Adipocyte (in vitro differentiated cells): ENCODE measurements around the gene CLC.
"Not testable (repeated sequence)": the region's sequence is repeated elsewhere in the genome, so short reads cannot be mapped to it uniquely, and the experiment has no call there.

Source experiments
- DNase-seq: peaks from one replicate; pipeline ENCODE4 v3.0.0-alpha.2; 2015; ENCODE audit warnings: low read depth
- H3K27me3 ChIP-seq: replicated peaks from 2 replicates; pipeline ENCODE4 v1.7.0; 2013; ENCODE audit warnings: mild to moderate bottlenecking, low read length, moderate library complexity; ENCODE audit not compliant: control insufficient read depth, insufficient read depth
- H3K36me3 ChIP-seq: 2 replicates; pipeline ENCODE4 v1.7.0; 2013; ENCODE audit warnings: low read length, mild to moderate bottlenecking, moderate library complexity; ENCODE audit not compliant: control insufficient read depth, insufficient read depth, severe bottlenecking
- H3K4me1 ChIP-seq: 2 replicates; pipeline ENCODE4 v1.7.0; 2013; ENCODE audit warnings: mild to moderate bottlenecking, low read length, moderate library complexity; ENCODE audit not compliant: control insufficient read depth, insufficient read depth
- H3K4me3 ChIP-seq: 2 replicates; pipeline ENCODE4 v1.7.0; 2013; ENCODE audit warnings: mild to moderate bottlenecking, low read length, moderate library complexity
- H3K9ac ChIP-seq: 2 replicates; pipeline ENCODE4 v1.7.0; 2013; ENCODE audit warnings: mild to moderate bottlenecking, low read length, moderate library complexity
- H3K9me3 ChIP-seq: 2 replicates; pipeline ENCODE4 v1.7.0; 2013; ENCODE audit warnings: mild to moderate bottlenecking, low read length, moderate library complexity; ENCODE audit not compliant: control insufficient read depth

The CLC gene

DNA sequence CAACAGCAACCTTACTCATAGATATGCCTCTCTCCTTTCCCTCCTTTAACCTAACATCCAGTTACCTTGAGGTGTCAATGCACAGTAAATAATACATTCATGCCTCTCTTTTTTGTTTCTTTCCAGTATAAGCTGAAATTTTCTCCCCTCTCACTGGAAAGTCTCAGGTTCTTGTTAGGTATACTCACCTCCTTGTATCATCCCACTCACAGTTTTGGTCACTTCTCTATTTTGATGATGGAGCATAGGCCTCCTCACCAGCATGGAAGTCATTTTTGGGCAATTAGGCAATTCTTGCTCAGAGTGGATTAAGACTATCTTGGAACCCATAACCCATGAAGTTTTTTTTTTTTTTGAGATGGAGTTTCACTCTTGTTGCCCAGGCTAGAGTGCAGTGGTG is 39.3 kb downstream of the CLC start:
- Histone ChIP-seq H3K27me3 (peaks cover 21% of the 10 kb centered on the region), H3K9ac (no peak overlapping the region), H3K36me3 (no peaks in the 10 kb centered on the region), H3K4me3 (no peak overlapping the region), H3K4me1 (no peaks in the 10 kb centered on the region), H3K9me3 (no peaks in the 10 kb centered on the region)
- DNase-seq = no peak

DNA sequence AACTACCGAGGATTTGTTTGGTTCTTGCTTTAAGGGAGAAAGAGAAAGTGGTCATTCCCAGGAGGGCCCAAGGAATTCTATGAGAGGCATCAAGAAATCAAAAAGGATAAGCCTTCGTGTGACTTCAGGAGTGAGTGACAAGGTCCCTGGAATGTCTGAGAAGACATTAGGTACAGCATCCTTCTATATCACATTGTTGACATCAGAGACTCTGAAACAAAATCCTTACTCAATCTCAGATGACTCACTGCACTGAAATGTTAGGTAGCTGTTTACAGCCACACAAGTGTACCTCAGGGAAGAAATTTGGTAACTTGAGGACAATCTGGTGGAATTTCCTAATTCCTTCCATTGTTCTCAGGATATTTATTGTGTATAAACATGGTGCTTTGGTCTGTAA is 41.4 kb downstream of the CLC start:
- H3K9me3 ChIP-seq = no peaks in the 10 kb centered on the region
- H3K36me3 ChIP-seq = no peaks in the 10 kb centered on the region
- no peak for DNase-seq
- peaks cover 11% of the 10 kb centered on the region for H3K27me3 ChIP-seq
- H3K9ac ChIP-seq = no peak overlapping the region
- H3K4me3 ChIP-seq = no peak overlapping the region
- H3K4me1 ChIP-seq = no peaks in the 10 kb centered on the region

DNA sequence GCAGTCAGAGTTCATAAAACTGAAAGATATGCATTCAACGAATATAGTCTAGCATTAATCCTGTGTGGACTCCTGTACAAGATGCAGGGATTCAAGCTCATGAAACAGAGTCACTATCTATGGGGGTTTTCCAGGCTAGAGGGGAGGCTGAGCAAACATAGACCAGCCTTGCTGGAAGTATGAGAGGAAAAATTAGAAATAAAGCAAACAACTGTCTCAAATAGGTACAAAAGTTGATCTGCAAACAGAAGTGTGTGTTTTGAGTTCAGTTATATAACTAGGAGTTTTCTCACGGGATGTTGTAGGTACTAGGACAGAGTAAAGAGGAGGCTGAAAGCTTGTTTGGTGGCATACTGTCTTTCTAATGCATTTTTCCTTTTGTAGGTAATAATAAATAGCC is 42.1 kb downstream of the CLC start:
- no peak overlapping the region for H3K9ac ChIP-seq
- no peaks in the 10 kb centered on the region for H3K9me3 ChIP-seq
- H3K4me1 ChIP-seq = no peaks in the 10 kb centered on the region
- no peak overlapping the region for H3K4me3 ChIP-seq
- DNase-seq = no peak
- no peaks in the 10 kb centered on the region for H3K36me3 ChIP-seq
- H3K27me3 ChIP-seq = peaks cover 5% of the 10 kb centered on the region

DNA sequence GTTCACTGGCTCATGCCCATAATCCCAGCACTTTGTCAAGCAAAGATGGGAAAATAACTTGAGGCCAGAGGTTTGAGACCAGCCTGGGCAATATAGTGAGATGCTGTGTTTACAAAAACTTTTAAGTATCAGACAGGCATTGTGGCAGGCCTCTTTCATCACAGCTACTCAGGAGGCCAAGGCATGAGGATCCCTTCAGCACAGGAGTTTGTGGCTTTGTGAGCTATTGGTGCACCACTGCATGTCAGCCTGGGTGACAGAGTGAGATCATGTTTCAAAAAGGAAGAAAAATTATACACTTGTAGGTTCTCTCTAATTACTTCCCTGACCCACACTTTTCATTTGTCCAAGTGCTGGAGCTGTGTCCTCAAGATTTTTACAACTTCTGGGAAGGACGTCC is 45.0 kb downstream of the CLC start:
- H3K27me3 ChIP-seq = no peaks in the 10 kb centered on the region
- no peak overlapping the region for H3K9ac ChIP-seq
- no peaks in the 10 kb centered on the region for H3K4me1 ChIP-seq
- H3K36me3 ChIP-seq = no peaks in the 10 kb centered on the region
- H3K9me3 ChIP-seq = peaks cover 7% of the 10 kb centered on the region
- H3K4me3 ChIP-seq = no peak overlapping the region
- no peak for DNase-seq

DNA sequence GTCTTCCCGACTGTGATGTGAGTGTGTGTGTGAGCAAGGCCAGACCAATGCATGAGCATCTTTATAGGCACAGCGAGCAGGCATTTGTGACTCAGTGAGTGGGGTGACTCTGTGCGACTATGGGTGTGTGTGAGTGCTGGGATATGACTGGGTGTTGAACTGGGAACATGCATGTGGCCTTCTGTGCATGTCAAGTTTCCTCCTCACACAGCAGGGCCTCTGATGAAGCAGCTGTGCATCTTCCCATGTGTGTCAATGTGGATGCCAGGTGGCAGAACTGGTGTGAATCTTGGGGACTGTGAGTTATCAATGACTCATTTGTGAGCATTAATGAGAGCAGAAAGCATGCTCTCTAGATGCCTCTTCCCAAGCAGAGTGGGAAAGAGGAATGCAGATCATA is 45.7 kb downstream of the CLC start:
- DNase-seq = no peak
- Histone ChIP-seq H3K9me3 (peaks cover 7% of the 10 kb centered on the region), H3K36me3 (no peaks in the 10 kb centered on the region)

DNA sequence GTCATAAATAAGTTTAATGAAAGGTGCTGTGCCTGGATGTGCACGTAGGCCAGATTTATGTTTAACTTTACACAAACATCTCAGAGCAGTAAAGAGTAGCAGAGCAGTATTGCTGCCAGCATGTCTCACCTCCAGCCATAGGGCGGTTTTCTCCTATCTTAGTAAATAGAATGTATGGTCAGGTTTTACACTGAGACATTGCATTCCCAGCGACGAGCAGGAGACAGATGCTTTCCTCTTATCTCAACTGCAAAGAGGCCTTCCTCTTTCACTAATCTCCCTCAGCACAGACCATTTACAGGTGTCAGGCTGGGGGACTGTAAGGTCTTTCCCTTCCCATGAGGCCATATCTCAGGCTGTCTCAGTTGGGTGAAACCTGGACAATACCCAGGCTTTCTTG is 49.2 kb downstream of the CLC start:
- not testable (repeated sequence) for H3K36me3 ChIP-seq, H3K4me3 ChIP-seq, H3K27me3 ChIP-seq, H3K9me3 ChIP-seq, DNase-seq, H3K4me1 ChIP-seq, H3K9ac ChIP-seq

More for the DNA sequence above, 45.7 kb downstream of the CLC start:
- no peaks in the 10 kb centered on the region for H3K27me3 ChIP-seq
- H3K4me3 ChIP-seq = no peak overlapping the region
- H3K9ac ChIP-seq = no peak overlapping the region
- H3K4me1 ChIP-seq = no peaks in the 10 kb centered on the region

DNA sequence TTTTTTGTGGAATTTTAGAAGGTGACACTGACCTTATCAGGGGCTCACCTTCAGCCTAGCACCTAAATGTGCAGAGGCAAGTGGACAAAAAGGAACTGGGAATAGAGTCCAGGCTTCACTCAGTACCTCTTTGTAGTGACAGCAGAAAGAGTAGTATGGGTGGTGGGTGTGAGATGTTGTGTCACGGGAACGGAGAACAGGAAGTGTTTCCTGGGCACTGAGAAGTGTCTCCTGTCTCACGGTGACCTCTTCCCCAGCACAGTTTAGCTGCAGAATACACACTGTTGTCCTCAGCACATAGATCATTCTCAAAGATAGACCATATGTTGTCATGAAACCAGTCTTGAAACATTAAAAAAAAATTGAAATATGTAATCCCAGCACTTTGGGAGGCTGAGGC is 51.1 kb downstream of the CLC start:
- peaks cover 6% of the 10 kb centered on the region for H3K27me3 ChIP-seq
- H3K9ac ChIP-seq = no peak overlapping the region
- H3K4me1 ChIP-seq = no peaks in the 10 kb centered on the region
- H3K36me3 ChIP-seq = no peaks in the 10 kb centered on the region
- no peak overlapping the region for H3K4me3 ChIP-seq
- no peak for DNase-seq
- peaks cover 7% of the 10 kb centered on the region for H3K9me3 ChIP-seq

DNA sequence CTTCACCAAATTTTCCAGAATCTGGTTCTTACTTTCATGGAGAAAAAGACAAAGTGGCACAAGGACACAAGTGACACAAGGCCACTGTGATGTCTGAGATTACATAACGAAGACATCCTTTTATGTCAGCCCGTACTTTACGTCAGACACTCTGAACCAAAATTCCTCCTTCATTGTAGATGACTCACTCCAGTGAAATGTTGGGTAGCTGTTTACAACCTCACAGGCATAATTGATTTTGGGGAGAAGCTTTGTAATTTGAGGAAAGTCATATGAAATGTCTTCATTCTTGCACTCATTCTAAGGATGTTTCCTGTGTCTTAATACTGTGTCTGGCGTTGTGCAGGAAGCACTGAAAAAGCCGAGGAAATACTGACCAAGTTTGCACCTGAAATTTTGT is 53.6 kb downstream of the CLC start:
- Histone ChIP-seq H3K4me3 (no peak overlapping the region), H3K27me3 (peaks cover 6% of the 10 kb centered on the region), H3K4me1 (peaks cover 5% of the 10 kb centered on the region), H3K36me3 (no peaks in the 10 kb centered on the region), H3K9ac (no peak overlapping the region), H3K9me3 (no peaks in the 10 kb centered on the region)
- DNase-seq = no peak

DNA sequence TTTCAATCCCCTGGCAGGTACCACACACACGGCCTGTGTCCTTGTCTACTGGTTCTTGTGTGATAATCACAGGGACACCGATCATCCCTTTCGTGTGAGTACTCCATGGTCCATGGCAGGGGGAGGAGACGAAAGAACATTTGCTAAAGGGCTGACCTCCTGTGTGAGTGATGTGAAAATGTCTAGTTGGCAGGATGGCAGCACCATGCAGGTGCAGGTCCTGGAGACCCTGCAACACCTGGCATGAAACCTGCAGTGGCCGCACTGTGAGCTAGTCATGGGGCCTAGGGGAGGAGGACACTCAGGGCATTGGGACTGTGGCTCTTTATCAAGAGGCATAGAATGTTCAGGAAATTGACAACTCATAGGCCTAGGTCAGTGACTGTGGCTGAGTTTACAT is 56.4 kb downstream of the CLC start:
- H3K4me1 ChIP-seq = peaks cover 22% of the 10 kb centered on the region
- H3K27me3 ChIP-seq = peaks cover 6% of the 10 kb centered on the region
- no peak for DNase-seq
- H3K9me3 ChIP-seq = no peaks in the 10 kb centered on the region
- no peak overlapping the region for H3K4me3 ChIP-seq
- H3K36me3 ChIP-seq = no peaks in the 10 kb centered on the region
- H3K9ac ChIP-seq = no peak overlapping the region
